Esophagus muscularis mucosa (tissue), 2 donors: ENCODE results near the gene TPR.

Experiments used
- POLR2A ChIP-seq: fragments of 450-650 bp; IDR thresholded peaks from one replicate; pipeline ENCODE4 v1.6.1; 2017; ENCODE audit warnings: antibody characterized with exemption, moderate library complexity, mild to moderate bottlenecking, low read depth
- POLR2AphosphoS5 ChIP-seq, 2 donors: sonication (generic); formaldehyde crosslinking; IDR thresholded peaks; one replicate each; pipeline ENCODE4 v1.6.1; 2017; ENCODE audit warnings: antibody characterized with exemption in 2 of 2

- no peak for TF ChIP-seq POLR2AphosphoS5 (IDR thresholded peaks at IDR 0.05)
- no peak for TF ChIP-seq POLR2A
Measured at GRCh38 chr1:186292875-186293274, 82.2 kb downstream of the TPR start.
